CD4-positive, alpha-beta T cell (primary cell): Measurements from ENCODE around the gene EEFSEC. TPM values are rescaled to one million over a fixed set of nuclear protein-coding genes. Genes with fewer than 3 reads are reported as not detected.

Experiments used
- ATAC-seq: fragments of 200-7000 bp; cut with Tn5 transposase; one replicate; pipeline ENCODE4 v1.10.0; 2022; ENCODE audit warnings: mild to moderate bottlenecking; ENCODE audit not compliant: poor library complexity
- CTCF ChIA-PET: fragments of 350-600 bp; sonication (Branson Sonifier 250); formaldehyde crosslinking; loops from one replicate; lab custom pipeline; 2021; ENCODE audit warnings: antibody characterized with exemption, inconsistent platforms; lab: Charles Lee
- POLR2A ChIA-PET: fragments of 350-600 bp; sonication (Branson Sonifier 250); formaldehyde crosslinking; loops from one replicate; lab custom pipeline; 2021; ENCODE audit warnings: antibody characterized with exemption, inconsistent platforms; lab: Charles Lee
- DNase-seq, 14 experiments: peaks; one replicate each; pipeline ENCODE4 v3.0.0-alpha.2; 2013 to 2020; ENCODE audit warnings: mixed read lengths in 2 of 14
- H3K27ac ChIP-seq, 2 donors: one replicate each; pipeline versions ENCODE4 v1.5.1 to v1.7.0; 2013; ENCODE audit warnings: low read length in 2 of 2, low read depth in 1 of 2, mild to moderate bottlenecking in 1 of 2
- H3K27me3 ChIP-seq, 2 experiments: 1 replicate in 1 of 2; 2 replicates in 1 of 2; pipeline versions ENCODE4 v1.6.1 to v1.7.0; 2013; ENCODE audit warnings: low read length in 2 of 2, control low read depth in 1 of 2, mild to moderate bottlenecking in 1 of 2, moderate library complexity in 1 of 2; ENCODE audit not compliant: insufficient read depth in 2 of 2, control insufficient read depth in 1 of 2
- H3K36me3 ChIP-seq: one replicate; pipeline ENCODE4 v1.6.1; 2013; ENCODE audit warnings: low read length, control low read depth; ENCODE audit not compliant: insufficient read depth
- H3K4me1 ChIP-seq: one replicate; pipeline ENCODE4 v1.6.1; 2013; ENCODE audit warnings: low read length, control low read depth; ENCODE audit not compliant: insufficient read depth
- H3K4me3 ChIP-seq: one replicate; pipeline ENCODE4 v1.5.1; 2013; ENCODE audit warnings: mild to moderate bottlenecking, low read length, moderate library complexity
- H3K9me3 ChIP-seq, 2 experiments: 1 replicate in 1 of 2; 2 replicates in 1 of 2; pipeline versions ENCODE4 v1.6.1 to v1.7.0; 2013; ENCODE audit warnings: low read length in 2 of 2, mild to moderate bottlenecking in 2 of 2, control low read depth in 1 of 2, moderate library complexity in 1 of 2; ENCODE audit not compliant: control insufficient read depth in 1 of 2, insufficient read depth in 1 of 2
- H3K27ac Mint-ChIP-seq: one replicate; pipeline ENCODE4 v1.8.0; 2020; ENCODE audit warnings: mixed read lengths
- H3K27me3 Mint-ChIP-seq: one replicate; pipeline ENCODE4 v1.8.0; 2021; ENCODE audit warnings: mixed read lengths
- H3K36me3 Mint-ChIP-seq: one replicate; pipeline ENCODE4 v1.8.0; 2021; ENCODE audit warnings: low read depth, mixed read lengths
- H3K4me1 Mint-ChIP-seq: one replicate; pipeline ENCODE4 v1.8.0; 2021; ENCODE audit warnings: low read depth, mixed read lengths
- H3K4me3 Mint-ChIP-seq: one replicate; pipeline ENCODE4 v1.8.0; 2020; ENCODE audit warnings: mild to moderate bottlenecking, mixed read lengths
- H3K9me3 Mint-ChIP-seq: one replicate; pipeline ENCODE4 v1.8.0; 2020; ENCODE audit warnings: mixed read lengths
- intact Hi-C, 2 experiments: fragments of 100-400 bp; cut with DNase I in 1 of 2; cut with micrococcal nuclease in 1 of 2; formaldehyde crosslinking; loops; one replicate each; pipeline versions ENCODE4 v1.15.1 to v1.9.0; 2023 to 2025; cut with DNase I, micrococcal nuclease
- total RNA-seq, 174 experiments: library from RNA in 2 of 174; stranded (reverse) in 2 of 174; gene quantifications; one replicate each; pipeline ENCODE4 v1.2.3 and lab custom pipeline; 2021 to 2026
- TF ChIP-seq, protein P1 (sequence below): fragments of 200-600 bp; IDR thresholded peaks from one replicate; pipeline ENCODE4 v1.8.0; 2022; ENCODE audit warnings: antibody characterized with exemption, mild to moderate bottlenecking

The EEFSEC gene
- total RNA-seq, 2 experiments from 2014 or later = 13.1 to 13.9 TPM

DNA sequence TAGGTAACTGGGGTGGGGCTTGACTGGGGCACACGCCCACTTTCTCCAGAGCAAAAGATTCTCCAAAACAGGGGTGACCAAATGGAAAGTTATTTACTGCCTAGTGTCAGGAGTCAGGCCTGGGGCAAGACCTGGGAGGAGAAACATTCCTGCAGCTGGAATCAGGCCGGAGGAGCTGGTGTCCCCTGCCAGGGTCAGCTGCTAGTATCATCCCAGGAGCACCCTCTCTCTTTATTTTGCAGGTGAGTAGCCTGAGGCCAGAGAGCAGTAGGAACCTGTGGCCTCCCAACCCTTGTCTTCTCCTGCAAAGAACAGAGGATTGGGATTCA, 280.5 kb downstream of the EEFSEC start:
- no peak overlapping the region for H3K4me3 ChIP-seq
- CTCF ChIA-PET = no interaction called here
- intact Hi-C loops = no loop called here
- H3K36me3 Mint-ChIP-seq = no peaks in the 10 kb centered on the region
- peaks cover 7% of the 10 kb centered on the region for H3K4me1 Mint-ChIP-seq
- H3K9me3 Mint-ChIP-seq = no peaks in the 10 kb centered on the region
- DNase-seq = no peak
- peaks cover 0 to 16% of the 10 kb centered on the region in 2 experiments for H3K9me3 ChIP-seq
- H3K27me3 Mint-ChIP-seq = peaks cover 68% of the 10 kb centered on the region
- H3K4me3 Mint-ChIP-seq = no peak overlapping the region
- TF ChIP-seq, protein P1, sequence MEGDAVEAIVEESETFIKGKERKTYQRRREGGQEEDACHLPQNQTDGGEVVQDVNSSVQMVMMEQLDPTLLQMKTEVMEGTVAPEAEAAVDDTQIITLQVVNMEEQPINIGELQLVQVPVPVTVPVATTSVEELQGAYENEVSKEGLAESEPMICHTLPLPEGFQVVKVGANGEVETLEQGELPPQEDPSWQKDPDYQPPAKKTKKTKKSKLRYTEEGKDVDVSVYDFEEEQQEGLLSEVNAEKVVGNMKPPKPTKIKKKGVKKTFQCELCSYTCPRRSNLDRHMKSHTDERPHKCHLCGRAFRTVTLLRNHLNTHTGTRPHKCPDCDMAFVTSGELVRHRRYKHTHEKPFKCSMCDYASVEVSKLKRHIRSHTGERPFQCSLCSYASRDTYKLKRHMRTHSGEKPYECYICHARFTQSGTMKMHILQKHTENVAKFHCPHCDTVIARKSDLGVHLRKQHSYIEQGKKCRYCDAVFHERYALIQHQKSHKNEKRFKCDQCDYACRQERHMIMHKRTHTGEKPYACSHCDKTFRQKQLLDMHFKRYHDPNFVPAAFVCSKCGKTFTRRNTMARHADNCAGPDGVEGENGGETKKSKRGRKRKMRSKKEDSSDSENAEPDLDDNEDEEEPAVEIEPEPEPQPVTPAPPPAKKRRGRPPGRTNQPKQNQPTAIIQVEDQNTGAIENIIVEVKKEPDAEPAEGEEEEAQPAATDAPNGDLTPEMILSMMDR = no peak
- no peak overlapping the region for H3K27ac ChIP-seq
- H3K27ac Mint-ChIP-seq = no peak overlapping the region
- peaks cover 8% of the 10 kb centered on the region for H3K4me1 ChIP-seq
- ATAC-seq = no peak
- H3K27me3 ChIP-seq = peaks cover 31 to 48% of the 10 kb centered on the region in 2 experiments
- no peaks in the 10 kb centered on the region for H3K36me3 ChIP-seq
- POLR2A ChIA-PET = no interaction called here

DNA sequence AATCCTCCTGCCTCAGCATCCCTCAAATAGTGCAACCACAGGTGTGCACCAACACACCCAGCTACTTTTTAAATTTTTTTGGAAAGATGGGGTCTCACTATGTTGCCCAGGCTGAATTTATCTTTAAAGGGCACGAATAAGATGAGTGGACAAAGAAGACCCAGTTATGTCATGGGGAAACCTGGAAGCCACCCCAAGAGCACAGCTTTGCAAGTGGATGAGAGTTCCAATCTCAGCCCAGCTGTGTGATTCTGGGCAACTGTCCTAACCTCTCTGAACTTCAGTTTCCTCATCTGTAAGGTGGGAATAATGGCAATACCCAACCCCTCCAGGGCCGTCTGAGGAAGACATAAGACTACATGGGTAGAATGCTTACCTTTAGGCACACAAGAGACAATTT, 281.2 kb downstream of the EEFSEC start:
- H3K9me3 ChIP-seq = peaks cover 0 to 16% of the 10 kb centered on the region in 2 experiments
- no peak for ATAC-seq
- H3K27ac Mint-ChIP-seq = no peak overlapping the region
- peaks cover 7% of the 10 kb centered on the region for H3K4me1 Mint-ChIP-seq
- H3K36me3 Mint-ChIP-seq = no peaks in the 10 kb centered on the region
- no peak overlapping the region for H3K27ac ChIP-seq
- TF ChIP-seq, protein P1 = no peak
- H3K9me3 Mint-ChIP-seq = no peaks in the 10 kb centered on the region
- peaks cover 31 to 48% of the 10 kb centered on the region in 2 experiments for H3K27me3 ChIP-seq
- no peaks in the 10 kb centered on the region for H3K36me3 ChIP-seq
- peaks cover 8% of the 10 kb centered on the region for H3K4me1 ChIP-seq
- POLR2A ChIA-PET = no interaction called here
- no peak overlapping the region for H3K4me3 Mint-ChIP-seq
- H3K27me3 Mint-ChIP-seq = peaks cover 69% of the 10 kb centered on the region
- DNase-seq = no peak
- intact Hi-C loops = no loop called here
- no peak overlapping the region for H3K4me3 ChIP-seq
- CTCF ChIA-PET = no interaction called here

DNA sequence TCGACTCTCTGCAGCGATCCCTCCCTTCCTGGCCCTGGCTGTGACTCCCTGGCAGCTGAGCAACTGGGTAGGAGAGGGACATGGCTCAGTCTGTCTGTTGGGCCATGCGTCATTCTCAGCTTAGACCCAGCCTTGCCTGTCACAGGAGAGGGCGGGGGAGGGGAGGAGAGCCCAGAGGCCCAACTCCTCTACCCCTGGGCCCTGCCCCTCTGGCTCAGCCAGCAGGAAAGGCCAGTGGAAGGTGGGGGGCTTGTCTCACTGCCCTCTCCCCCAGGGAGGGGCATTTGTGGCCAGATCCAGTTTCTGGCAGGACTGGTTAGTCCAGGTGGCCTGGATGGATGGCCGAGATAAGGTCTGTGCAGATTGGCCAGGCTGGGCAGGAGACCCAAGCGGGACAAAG, 281.8 kb downstream of the EEFSEC start:
- DNase-seq = no peak
- Histone ChIP-seq H3K27me3 (peaks cover 31 to 48% of the 10 kb centered on the region in 2 experiments), H3K4me1 (peaks cover 8% of the 10 kb centered on the region), H3K27ac (no peak overlapping the region), H3K9me3 (peaks cover 0 to 16% of the 10 kb centered on the region in 2 experiments), H3K36me3 (no peaks in the 10 kb centered on the region), H3K4me3 (no peak overlapping the region)
- Mint-ChIP-seq H3K27ac (no peak overlapping the region), H3K9me3 (no peaks in the 10 kb centered on the region), H3K4me1 (peaks cover 7% of the 10 kb centered on the region), H3K27me3 (peaks cover 63% of the 10 kb centered on the region), H3K4me3 (no peak overlapping the region), H3K36me3 (no peaks in the 10 kb centered on the region)
- TF ChIP-seq, protein P1 = no peak
- intact Hi-C loops = no loop called here
- ChIA-PET POLR2A (no interaction called here), CTCF (no interaction called here)
- no peak for ATAC-seq
